ENCODE results near the gene SNX20. TPM values are rescaled to one million over a fixed set of nuclear protein-coding genes. Genes with fewer than 3 reads are reported as not detected.

SNX20 gene
- total and polyA plus RNA-seq, 2 of the 4 experiments (the other 2 are of a cell fraction): not detected

- Histone ChIP-seq H4K5ac (ENCODE audit: low read depth, low read length) (no peak overlapping the region), H3K9ac (ENCODE audit: low read depth, low read length) (no peak overlapping the region), H3K14ac (replicated peaks; ENCODE audit: low read depth, low read length) (no peak overlapping the region), H2AFZ (replicated peaks; ENCODE audit: low read length, poor library complexity) (no peak overlapping the region), H2BK15ac (ENCODE audit: low read depth, low read length) (no peak overlapping the region), H2AK9ac (replicated peaks; ENCODE audit: low read depth, low read length, poor library complexity) (no peak overlapping the region), H3K36me3 (ENCODE audit: control insufficient read depth, insufficient read depth, low read length) (no peaks in the 10 kb centered on the region), H2BK120ac (ENCODE audit: low read depth, low read length) (no peak overlapping the region), H3K9me3 (ENCODE audit: control insufficient read depth, insufficient read depth, low read length) (no peaks in the 10 kb centered on the region), H3K4me3 (ENCODE audit: insufficient read depth, low read depth, low read length) (no peak overlapping the region), H3K56ac (ENCODE audit: extremely low read depth, insufficient read depth, low read length) (no peak overlapping the region), H3K4me2 (ENCODE audit: low read depth, low read length) (no peak overlapping the region), H2BK5ac (ENCODE audit: low read depth, low read length, poor library complexity, severe bottlenecking) (no peak overlapping the region), H2AK5ac (ENCODE audit: low read depth, low read length) (no peak overlapping the region), H3K79me1 (ENCODE audit: low read depth in 1 of 2, low read length in 2 of 2) (no peaks in the 10 kb centered on the region), H3K27me3 (ENCODE audit: control insufficient read depth, insufficient read depth, low read length) (peaks cover 8% of the 10 kb centered on the region), H3K18ac (ENCODE audit: low read depth, low read length) (no peak overlapping the region), H3K23ac (ENCODE audit: low read depth, low read length) (no peak overlapping the region; the same call in 1 of the 2 replicates), H3K9me1 (ENCODE audit: insufficient read depth, low read length) (no peaks in the 10 kb centered on the region), H4K20me1 (ENCODE audit: insufficient read depth, low read length) (no peaks in the 10 kb centered on the region), H3K4ac (ENCODE audit: low read depth, low read length) (no peak overlapping the region), H4K91ac (ENCODE audit: insufficient read depth, low read depth, low read length) (no peak overlapping the region), H3K27ac (ENCODE audit: insufficient read depth, low read length) (no peak overlapping the region), H4K8ac (ENCODE audit: low read depth in 2 of 2, low read length in 2 of 2) (no peak overlapping the region), H2BK20ac (ENCODE audit: low read depth, low read length) (no peak overlapping the region), H3K4me1 (ENCODE audit: control insufficient read depth, insufficient read depth, low read length) (no peaks in the 10 kb centered on the region)
- TF ChIP-seq, protein P1, sequence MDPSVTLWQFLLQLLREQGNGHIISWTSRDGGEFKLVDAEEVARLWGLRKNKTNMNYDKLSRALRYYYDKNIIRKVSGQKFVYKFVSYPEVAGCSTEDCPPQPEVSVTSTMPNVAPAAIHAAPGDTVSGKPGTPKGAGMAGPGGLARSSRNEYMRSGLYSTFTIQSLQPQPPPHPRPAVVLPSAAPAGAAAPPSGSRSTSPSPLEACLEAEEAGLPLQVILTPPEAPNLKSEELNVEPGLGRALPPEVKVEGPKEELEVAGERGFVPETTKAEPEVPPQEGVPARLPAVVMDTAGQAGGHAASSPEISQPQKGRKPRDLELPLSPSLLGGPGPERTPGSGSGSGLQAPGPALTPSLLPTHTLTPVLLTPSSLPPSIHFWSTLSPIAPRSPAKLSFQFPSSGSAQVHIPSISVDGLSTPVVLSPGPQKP (IDR thresholded peaks at IDR 0.05; ENCODE audit: borderline replicate concordance, low read depth, low read length): no peak
- TF ChIP-seq MAFK (IDR thresholded peaks at IDR 0.05; ENCODE audit: low read depth, low read length) (no peak), CHD1 (IDR thresholded peaks at IDR 0.05; ENCODE audit: low read depth, low read length) (no peak), RCOR1 (IDR thresholded peaks at IDR 0.05; ENCODE audit: insufficient replicate concordance, low read length) (no peak), CTCF (conservative IDR thresholded peaks at IDR 0.05; ENCODE audit: low read depth, low read length) (no peak), MAZ (IDR thresholded peaks at IDR 0.05; ENCODE audit: borderline replicate concordance, low read depth, low read length) (no peak), RAD21 (IDR thresholded peaks at IDR 0.05; ENCODE audit: low read length) (no peak), NFE2L2 (IDR thresholded peaks at IDR 0.05; ENCODE audit: low read depth, low read length) (no peak), MXI1 (IDR thresholded peaks at IDR 0.05; ENCODE audit: borderline replicate concordance, low read depth, low read length) (no peak), FOS (IDR thresholded peaks at IDR 0.05; ENCODE audit: low read depth, low read length) (no peak), SMC3 (IDR thresholded peaks at IDR 0.05; ENCODE audit: low read depth, low read length) (no peak), RFX5 (IDR thresholded peaks at IDR 0.05; ENCODE audit: low read depth, low read length) (no peak), BHLHE40 (IDR thresholded peaks at IDR 0.05; ENCODE audit: low read depth, low read length) (no peak), POLR2A (IDR thresholded peaks at IDR 0.05; ENCODE audit: low read depth, low read length) (no peak), CEBPB (IDR thresholded peaks at IDR 0.05; ENCODE audit: low read depth, low read length) (no peak)
- TF ChIP-seq, protein P2, sequence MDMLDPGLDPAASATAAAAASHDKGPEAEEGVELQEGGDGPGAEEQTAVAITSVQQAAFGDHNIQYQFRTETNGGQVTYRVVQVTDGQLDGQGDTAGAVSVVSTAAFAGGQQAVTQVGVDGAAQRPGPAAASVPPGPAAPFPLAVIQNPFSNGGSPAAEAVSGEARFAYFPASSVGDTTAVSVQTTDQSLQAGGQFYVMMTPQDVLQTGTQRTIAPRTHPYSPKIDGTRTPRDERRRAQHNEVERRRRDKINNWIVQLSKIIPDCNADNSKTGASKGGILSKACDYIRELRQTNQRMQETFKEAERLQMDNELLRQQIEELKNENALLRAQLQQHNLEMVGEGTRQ (IDR thresholded peaks at IDR 0.05; ENCODE audit: low read depth, low read length): no peak
- intact Hi-C loops (cut with micrococcal nuclease) (no loop called here), in situ Hi-C loops (cut with MboI; ENCODE audit: low sequenced_read_pairs) (loop anchor here (10.0 kb wide), 1 partner anchor 121 kb away; no protein-coding TSS in a partner anchor), dilution Hi-C loops (cut with HindIII; ENCODE audit: low sequenced_read_pairs, unreplicated experiment) (no loop called here)
- no TSS peak for BruUV-seq (replicated peaks)
- POLR2A ChIA-PET (ENCODE audit: unreplicated experiment): no interaction called here
- ATAC-seq (ENCODE audit: low read depth): no peak
- DNase-seq: no peak
- 36% methylated on average over 7 of the region's 14 CpGs; no CpG with 5 or more reads in 1 of the 2 experiments for WGBS, 2 experiments (ENCODE audit: extremely low coverage in 2 of 2, insufficient read length in 1 of 2)
- CTCF ChIA-PET: no interaction called here
These were observed 2.7 kb upstream of the SNX20 start for GRCh38 chr16:50683689-50684374.

All from IMR-90 (cell line).